ENCODE data around the gene SHH. TPM values are rescaled to one million over a fixed set of nuclear protein-coding genes. Genes with fewer than 3 reads are reported as not detected.

SHH gene
- total RNA-seq, 1 experiment from 2014 or later, result 22.9 TPM

- H3K27me3 ChIP-seq (ENCODE audit: control insufficient read depth, insufficient read depth, low read length), result no peaks in the 10 kb centered on the region
- H3K4me1 ChIP-seq (ENCODE audit: control insufficient read depth, insufficient read depth, low read length), result no peaks in the 10 kb centered on the region
- ChIA-PET POLR2A (no interaction called here), CTCF (no interaction called here)
- intact Hi-C loops (cut with micrococcal nuclease; ENCODE audit: unreplicated experiment), result no loop called here
- no peak for DNase-seq (ENCODE audit: low read depth, low spot score)
- H3K27ac ChIP-seq (ENCODE audit: low read length), result no peak overlapping the region
- H3K9me3 ChIP-seq (ENCODE audit: control insufficient read depth, insufficient read depth, low read depth, low read length), result no peaks in the 10 kb centered on the region
- TF ChIP-seq CTCF (IDR thresholded peaks at IDR 0.05) (no peak), POLR2AphosphoS5 (IDR thresholded peaks at IDR 0.05; ENCODE audit: low read depth, low read length) (no peak), SIN3A (IDR thresholded peaks at IDR 0.05; ENCODE audit: borderline replicate concordance, insufficient read depth, low read depth, low read length) (no peak), REST (IDR thresholded peaks at IDR 0.05; ENCODE audit: insufficient read depth in 1 of 2, low read depth in 2 of 2, low read length in 1 of 2) (no peak), TCF7L2 (IDR thresholded peaks at IDR 0.05; ENCODE audit: low read depth, low read length) (no peak)
- H3K36me3 ChIP-seq (ENCODE audit: control insufficient read depth, insufficient read depth, low read length), result peaks cover 2% of the 10 kb centered on the region
- no peak overlapping the region for H3K4me3 ChIP-seq (ENCODE audit: low read depth in 2 of 2, low read length in 2 of 2)
- in situ Hi-C loops (cut with HindIII; ENCODE audit: low pct_unique_long_range_greater_than_20kb, low sequenced_read_pairs), result no loop called here
- BruUV-seq (replicated peaks), result no TSS peak
- no peak for ATAC-seq
These were observed 33.9 kb downstream of the SHH start for GRCh38 chr7:155778349-155778748.

GRCh38 chr7:155776606-155777005 lies 35.7 kb downstream of the SHH start:
- no peak overlapping the region for H3K27ac ChIP-seq (ENCODE audit: low read length)
- no peaks in the 10 kb centered on the region for H3K9me3 ChIP-seq (ENCODE audit: control insufficient read depth, insufficient read depth, low read depth, low read length)
- peaks cover 2% of the 10 kb centered on the region for H3K36me3 ChIP-seq (ENCODE audit: control insufficient read depth, insufficient read depth, low read length)
- intact Hi-C loops (cut with micrococcal nuclease; ENCODE audit: unreplicated experiment), result no loop called here
- no peaks in the 10 kb centered on the region for H3K4me1 ChIP-seq (ENCODE audit: control insufficient read depth, insufficient read depth, low read length)
- DNase-seq (ENCODE audit: low read depth, low spot score), result no peak
- H3K27me3 ChIP-seq (ENCODE audit: control insufficient read depth, insufficient read depth, low read length), result no peaks in the 10 kb centered on the region
- ATAC-seq, result no peak; the same call in 1 of the 2 replicates
- in situ Hi-C loops (cut with HindIII; ENCODE audit: low pct_unique_long_range_greater_than_20kb, low sequenced_read_pairs), result no loop called here
- ChIA-PET POLR2A (no interaction called here), CTCF (no interaction called here)
- no peak for TF ChIP-seq CTCF (IDR thresholded peaks at IDR 0.05)
- no peak for TF ChIP-seq REST (IDR thresholded peaks at IDR 0.05; ENCODE audit: insufficient read depth in 1 of 2, low read depth in 2 of 2, low read length in 1 of 2)
- TF ChIP-seq TCF7L2 (IDR thresholded peaks at IDR 0.05; ENCODE audit: low read depth, low read length), result no peak
- TF ChIP-seq SIN3A (IDR thresholded peaks at IDR 0.05; ENCODE audit: borderline replicate concordance, insufficient read depth, low read depth, low read length), result no peak
- no peak for TF ChIP-seq POLR2AphosphoS5 (IDR thresholded peaks at IDR 0.05; ENCODE audit: low read depth, low read length)
- no TSS peak for BruUV-seq (replicated peaks)
- no peak overlapping the region for H3K4me3 ChIP-seq (ENCODE audit: low read depth in 2 of 2, low read length in 2 of 2)

All from Panc1 (cell line).